ENCODE data around the gene LIMS1.

Gene LIMS1

DNA sequence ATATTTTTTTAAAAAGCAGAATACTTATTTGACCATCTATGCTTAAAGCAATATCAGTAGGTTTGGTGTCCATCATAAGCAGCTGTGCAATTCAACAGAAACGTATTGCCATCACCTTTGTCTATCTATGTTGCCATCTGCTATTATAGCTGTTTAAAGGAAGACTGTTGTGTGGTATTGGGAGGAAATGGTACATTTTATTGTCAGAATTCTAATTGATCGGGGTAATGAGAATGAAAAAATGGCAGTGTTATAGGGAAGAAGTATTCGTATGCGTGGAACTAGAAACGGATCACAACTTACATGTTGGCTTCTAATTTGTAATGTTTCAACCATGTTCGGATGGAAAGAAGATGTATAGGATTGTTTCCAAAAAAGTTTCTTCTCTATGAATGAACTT is 94.7 kb downstream of the LIMS1 start:
- no peaks in the 10 kb centered on the region; a peak in 1 of 3 replicates for H3K36me3 ChIP-seq (ENCODE audit: control insufficient read depth in 2 of 2, insufficient read depth in 1 of 2, low read length in 2 of 2)
- H3K9me3 ChIP-seq (ENCODE audit: control insufficient read depth, insufficient read depth, low read depth, low read length), result no peaks in the 10 kb centered on the region
- no peak overlapping the region for H3K27ac ChIP-seq (ENCODE audit: extremely low read depth, low read depth, low read length)
- TF ChIP-seq, protein P1, sequence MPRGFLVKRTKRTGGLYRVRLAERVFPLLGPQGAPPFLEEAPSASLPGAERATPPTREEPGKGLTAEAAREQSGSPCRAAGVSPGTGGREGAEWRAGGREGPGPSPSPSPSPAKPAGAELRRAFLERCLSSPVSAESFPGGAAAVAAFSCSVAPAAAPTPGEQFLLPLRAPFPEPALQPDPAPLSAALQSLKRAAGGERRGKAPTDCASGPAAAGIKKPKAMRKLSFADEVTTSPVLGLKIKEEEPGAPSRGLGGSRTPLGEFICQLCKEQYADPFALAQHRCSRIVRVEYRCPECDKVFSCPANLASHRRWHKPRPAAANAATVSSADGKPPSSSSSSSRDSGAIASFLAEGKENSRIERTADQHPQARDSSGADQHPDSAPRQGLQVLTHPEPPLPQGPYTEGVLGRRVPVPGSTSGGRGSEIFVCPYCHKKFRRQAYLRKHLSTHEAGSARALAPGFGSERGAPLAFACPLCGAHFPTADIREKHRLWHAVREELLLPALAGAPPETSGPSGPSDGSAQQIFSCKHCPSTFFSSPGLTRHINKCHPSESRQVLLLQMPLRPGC (tag by site-specific recombination; IDR thresholded peaks at IDR 0.05), result no peak
- TF ChIP-seq ZNF514 (tag by site-specific recombination; IDR thresholded peaks at IDR 0.05) (no peak), ZSCAN30 (tag by site-specific recombination; IDR thresholded peaks at IDR 0.05) (no peak), ZBTB21 (tag by site-specific recombination; IDR thresholded peaks at IDR 0.05) (no peak), IKZF3 (tag by site-specific recombination; IDR thresholded peaks at IDR 0.05) (no peak), ZNF768 (tag by site-specific recombination; IDR thresholded peaks at IDR 0.05) (no peak), ZNF184 (tag by site-specific recombination; IDR thresholded peaks at IDR 0.05) (no peak), ZNF677 (tag by site-specific recombination; IDR thresholded peaks at IDR 0.05) (no peak), ZNF112 (tag by site-specific recombination; IDR thresholded peaks at IDR 0.05) (no peak), ZFP37 (tag by site-specific recombination; IDR thresholded peaks at IDR 0.05) (no peak), ZNF335 (tag by site-specific recombination; conservative IDR thresholded peaks at IDR 0.05) (no peak), ZNF23 (tag by site-specific recombination; IDR thresholded peaks at IDR 0.05; ENCODE audit: borderline replicate concordance) (no peak), ZFP41 (tag by site-specific recombination; IDR thresholded peaks at IDR 0.05; ENCODE audit: borderline replicate concordance) (no peak), ZNF473 (tag by site-specific recombination; IDR thresholded peaks at IDR 0.05) (no peak), FEZF1 (tag by site-specific recombination; IDR thresholded peaks at IDR 0.05) (no peak)
- TF ChIP-seq, protein P2, sequence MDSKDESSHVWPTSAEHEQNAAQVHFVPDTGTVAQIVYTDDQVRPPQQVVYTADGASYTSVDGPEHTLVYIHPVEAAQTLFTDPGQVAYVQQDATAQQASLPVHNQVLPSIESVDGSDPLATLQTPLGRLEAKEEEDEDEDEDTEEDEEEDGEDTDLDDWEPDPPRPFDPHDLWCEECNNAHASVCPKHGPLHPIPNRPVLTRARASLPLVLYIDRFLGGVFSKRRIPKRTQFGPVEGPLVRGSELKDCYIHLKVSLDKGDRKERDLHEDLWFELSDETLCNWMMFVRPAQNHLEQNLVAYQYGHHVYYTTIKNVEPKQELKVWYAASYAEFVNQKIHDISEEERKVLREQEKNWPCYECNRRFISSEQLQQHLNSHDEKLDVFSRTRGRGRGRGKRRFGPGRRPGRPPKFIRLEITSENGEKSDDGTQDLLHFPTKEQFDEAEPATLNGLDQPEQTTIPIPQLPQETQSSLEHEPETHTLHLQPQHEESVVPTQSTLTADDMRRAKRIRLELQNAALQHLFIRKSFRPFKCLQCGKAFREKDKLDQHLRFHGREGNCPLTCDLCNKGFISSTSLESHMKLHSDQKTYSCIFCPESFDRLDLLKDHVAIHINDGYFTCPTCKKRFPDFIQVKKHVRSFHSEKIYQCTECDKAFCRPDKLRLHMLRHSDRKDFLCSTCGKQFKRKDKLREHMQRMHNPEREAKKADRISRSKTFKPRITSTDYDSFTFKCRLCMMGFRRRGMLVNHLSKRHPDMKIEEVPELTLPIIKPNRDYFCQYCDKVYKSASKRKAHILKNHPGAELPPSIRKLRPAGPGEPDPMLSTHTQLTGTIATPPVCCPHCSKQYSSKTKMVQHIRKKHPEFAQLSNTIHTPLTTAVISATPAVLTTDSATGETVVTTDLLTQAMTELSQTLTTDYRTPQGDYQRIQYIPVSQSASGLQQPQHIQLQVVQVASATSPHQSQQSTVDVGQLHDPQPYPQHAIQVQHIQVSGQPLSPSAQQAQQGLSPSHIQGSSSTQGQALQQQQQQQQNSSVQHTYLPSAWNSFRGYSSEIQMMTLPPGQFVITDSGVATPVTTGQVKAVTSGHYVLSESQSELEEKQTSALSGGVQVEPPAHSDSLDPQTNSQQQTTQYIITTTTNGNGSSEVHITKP (tag by site-specific recombination; IDR thresholded peaks at IDR 0.05), result no peak
- ChIA-PET POLR2A (no interaction called here), CTCF (interaction anchor here (9.2 kb wide), 1 partner anchor 7 kb away, joined by 98 read pairs; no protein-coding TSS in a partner anchor)
- no peak overlapping the region for H3K4me3 ChIP-seq (ENCODE audit: low read depth, low read length)
- H3K4me1 ChIP-seq (ENCODE audit: control insufficient read depth, insufficient read depth, low read length), result peaks cover 11% of the 10 kb centered on the region

DNA sequence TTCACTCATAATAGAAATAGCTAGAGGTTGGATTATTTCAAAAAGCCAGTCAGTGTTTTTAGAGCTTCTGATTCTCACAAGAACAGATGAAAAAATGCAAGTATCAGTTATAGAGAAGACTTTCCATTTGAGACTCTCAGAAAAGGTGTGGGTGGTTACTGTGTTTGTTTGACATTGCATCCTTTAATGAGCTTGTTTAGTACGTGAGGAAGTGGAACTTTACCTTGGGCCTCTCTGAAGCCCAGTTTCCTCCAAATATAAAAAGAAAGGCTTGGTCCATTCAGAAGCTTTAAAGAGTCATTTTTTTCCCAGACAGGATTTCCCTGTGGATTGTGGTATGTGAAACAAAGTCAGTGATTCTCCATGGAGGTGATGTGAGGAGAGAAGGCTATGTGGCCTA is 95.1 kb downstream of the LIMS1 start:
- Histone ChIP-seq H3K4me3 (ENCODE audit: low read depth, low read length) (no peak overlapping the region), H3K27ac (ENCODE audit: extremely low read depth, low read depth, low read length) (no peak overlapping the region), H3K4me1 (ENCODE audit: control insufficient read depth, insufficient read depth, low read length) (peaks cover 11% of the 10 kb centered on the region), H3K36me3 (ENCODE audit: control insufficient read depth in 2 of 2, insufficient read depth in 1 of 2, low read length in 2 of 2) (no peaks in the 10 kb centered on the region; a peak in 1 of 3 replicates), H3K9me3 (ENCODE audit: control insufficient read depth, insufficient read depth, low read depth, low read length) (no peaks in the 10 kb centered on the region)
- CTCF ChIA-PET, result no interaction called here
- POLR2A ChIA-PET, result no interaction called here
- TF ChIP-seq ZFP41 (tag by site-specific recombination; IDR thresholded peaks at IDR 0.05; ENCODE audit: borderline replicate concordance) (no peak), EGR2 (tag by site-specific recombination; IDR thresholded peaks at IDR 0.05; ENCODE audit: low read depth) (no peak), ZNF701 (tag by site-specific recombination; IDR thresholded peaks at IDR 0.05) (no peak), ZNF266 (tag by site-specific recombination; IDR thresholded peaks at IDR 0.05; ENCODE audit: low read depth) (no peak), ZNF830 (tag by site-specific recombination; IDR thresholded peaks at IDR 0.05; ENCODE audit: low read depth) (no peak), ZBTB17 (tag by site-specific recombination; IDR thresholded peaks at IDR 0.05) (no peak), IKZF3 (tag by site-specific recombination; IDR thresholded peaks at IDR 0.05) (no peak), ZBTB8A (tag by site-specific recombination; IDR thresholded peaks at IDR 0.05) (no peak), ZNF585B (tag by site-specific recombination; IDR thresholded peaks at IDR 0.05) (no peak), ZNF184 (tag by site-specific recombination; IDR thresholded peaks at IDR 0.05) (no peak), ZNF354C (tag by site-specific recombination; IDR thresholded peaks at IDR 0.05; ENCODE audit: borderline replicate concordance, low read depth) (no peak)
- TF ChIP-seq, protein P3, sequence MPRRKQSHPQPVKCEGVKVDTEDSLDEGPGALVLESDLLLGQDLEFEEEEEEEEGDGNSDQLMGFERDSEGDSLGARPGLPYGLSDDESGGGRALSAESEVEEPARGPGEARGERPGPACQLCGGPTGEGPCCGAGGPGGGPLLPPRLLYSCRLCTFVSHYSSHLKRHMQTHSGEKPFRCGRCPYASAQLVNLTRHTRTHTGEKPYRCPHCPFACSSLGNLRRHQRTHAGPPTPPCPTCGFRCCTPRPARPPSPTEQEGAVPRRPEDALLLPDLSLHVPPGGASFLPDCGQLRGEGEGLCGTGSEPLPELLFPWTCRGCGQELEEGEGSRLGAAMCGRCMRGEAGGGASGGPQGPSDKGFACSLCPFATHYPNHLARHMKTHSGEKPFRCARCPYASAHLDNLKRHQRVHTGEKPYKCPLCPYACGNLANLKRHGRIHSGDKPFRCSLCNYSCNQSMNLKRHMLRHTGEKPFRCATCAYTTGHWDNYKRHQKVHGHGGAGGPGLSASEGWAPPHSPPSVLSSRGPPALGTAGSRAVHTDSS (tag by site-specific recombination; IDR thresholded peaks at IDR 0.05), result no peak
- TF ChIP-seq, protein P4, sequence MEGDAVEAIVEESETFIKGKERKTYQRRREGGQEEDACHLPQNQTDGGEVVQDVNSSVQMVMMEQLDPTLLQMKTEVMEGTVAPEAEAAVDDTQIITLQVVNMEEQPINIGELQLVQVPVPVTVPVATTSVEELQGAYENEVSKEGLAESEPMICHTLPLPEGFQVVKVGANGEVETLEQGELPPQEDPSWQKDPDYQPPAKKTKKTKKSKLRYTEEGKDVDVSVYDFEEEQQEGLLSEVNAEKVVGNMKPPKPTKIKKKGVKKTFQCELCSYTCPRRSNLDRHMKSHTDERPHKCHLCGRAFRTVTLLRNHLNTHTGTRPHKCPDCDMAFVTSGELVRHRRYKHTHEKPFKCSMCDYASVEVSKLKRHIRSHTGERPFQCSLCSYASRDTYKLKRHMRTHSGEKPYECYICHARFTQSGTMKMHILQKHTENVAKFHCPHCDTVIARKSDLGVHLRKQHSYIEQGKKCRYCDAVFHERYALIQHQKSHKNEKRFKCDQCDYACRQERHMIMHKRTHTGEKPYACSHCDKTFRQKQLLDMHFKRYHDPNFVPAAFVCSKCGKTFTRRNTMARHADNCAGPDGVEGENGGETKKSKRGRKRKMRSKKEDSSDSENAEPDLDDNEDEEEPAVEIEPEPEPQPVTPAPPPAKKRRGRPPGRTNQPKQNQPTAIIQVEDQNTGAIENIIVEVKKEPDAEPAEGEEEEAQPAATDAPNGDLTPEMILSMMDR (tag by site-specific recombination; IDR thresholded peaks at IDR 0.05), result no peak
- TF ChIP-seq, protein P5, sequence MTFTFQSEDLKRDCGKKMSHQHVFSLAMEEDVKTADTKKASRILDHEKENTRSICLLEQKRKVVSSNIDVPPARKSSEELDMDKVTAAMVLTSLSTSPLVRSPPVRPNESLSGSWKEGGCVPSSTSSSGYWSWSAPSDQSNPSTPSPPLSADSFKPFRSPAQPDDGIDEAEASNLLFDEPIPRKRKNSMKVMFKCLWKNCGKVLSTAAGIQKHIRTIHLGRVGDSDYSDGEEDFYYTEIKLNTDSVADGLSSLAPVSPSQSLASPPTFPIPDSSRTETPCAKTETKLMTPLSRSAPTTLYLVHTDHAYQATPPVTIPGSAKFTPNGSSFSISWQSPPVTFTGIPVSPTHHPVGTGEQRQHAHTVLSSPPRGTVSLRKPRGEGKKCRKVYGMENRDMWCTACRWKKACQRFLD (tag by site-specific recombination; IDR thresholded peaks at IDR 0.05), result no peak
